NCI-H1048 (cell line): Measurements from ENCODE around the gene CYSLTR1.
"Not testable (repeated sequence)": the region's sequence is repeated elsewhere in the genome, so short reads cannot be mapped to it uniquely, and the experiment has no call there.

Experiments
- DNase-seq: peaks from one replicate; lab custom pipeline; 2025; lab: John Stamatoyannopoulos, UW

The CYSLTR1 gene, protein sequence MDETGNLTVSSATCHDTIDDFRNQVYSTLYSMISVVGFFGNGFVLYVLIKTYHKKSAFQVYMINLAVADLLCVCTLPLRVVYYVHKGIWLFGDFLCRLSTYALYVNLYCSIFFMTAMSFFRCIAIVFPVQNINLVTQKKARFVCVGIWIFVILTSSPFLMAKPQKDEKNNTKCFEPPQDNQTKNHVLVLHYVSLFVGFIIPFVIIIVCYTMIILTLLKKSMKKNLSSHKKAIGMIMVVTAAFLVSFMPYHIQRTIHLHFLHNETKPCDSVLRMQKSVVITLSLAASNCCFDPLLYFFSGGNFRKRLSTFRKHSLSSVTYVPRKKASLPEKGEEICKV

DNA sequence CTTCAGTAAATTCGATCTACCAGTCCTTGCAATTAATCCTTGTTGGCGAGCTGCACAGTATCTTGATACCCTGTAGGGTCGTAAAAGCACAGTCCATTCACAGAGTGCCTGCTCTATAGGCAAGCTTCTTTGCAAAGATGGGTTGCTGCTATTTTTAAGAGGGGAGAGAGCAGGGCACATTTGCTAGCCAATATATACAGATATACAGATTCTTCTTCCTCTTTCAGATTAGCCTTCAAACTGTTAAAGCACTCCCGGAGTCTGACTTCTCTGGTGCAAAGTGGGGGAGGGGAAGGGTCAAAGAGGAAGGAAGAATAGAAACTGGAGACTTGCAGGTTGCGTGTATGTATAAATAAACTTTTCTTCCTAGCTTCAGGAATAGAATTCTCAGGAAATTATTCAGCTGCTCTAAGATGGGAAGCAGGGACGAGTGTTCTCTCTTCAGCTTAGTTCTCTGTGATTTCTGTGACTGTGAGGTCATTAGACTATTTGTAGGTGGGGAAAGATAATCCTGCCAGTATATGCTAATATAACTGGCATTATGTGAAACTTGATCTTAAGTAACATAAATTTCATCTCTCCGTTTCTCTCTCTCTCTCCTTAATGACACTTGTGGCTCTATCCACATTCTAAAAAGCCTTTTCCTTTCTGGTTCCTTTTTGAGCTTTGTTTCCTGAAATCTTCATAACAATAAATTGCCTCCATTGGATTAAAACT is at the start of gene CYSLTR1:
Gene CYSLTR1 (minus strand): TSS at position 242 of the 717 bp plus-strand sequence. CDS start 53,865 bp downstream, outside the sequence.
- DNase-seq, result no peak

DNA sequence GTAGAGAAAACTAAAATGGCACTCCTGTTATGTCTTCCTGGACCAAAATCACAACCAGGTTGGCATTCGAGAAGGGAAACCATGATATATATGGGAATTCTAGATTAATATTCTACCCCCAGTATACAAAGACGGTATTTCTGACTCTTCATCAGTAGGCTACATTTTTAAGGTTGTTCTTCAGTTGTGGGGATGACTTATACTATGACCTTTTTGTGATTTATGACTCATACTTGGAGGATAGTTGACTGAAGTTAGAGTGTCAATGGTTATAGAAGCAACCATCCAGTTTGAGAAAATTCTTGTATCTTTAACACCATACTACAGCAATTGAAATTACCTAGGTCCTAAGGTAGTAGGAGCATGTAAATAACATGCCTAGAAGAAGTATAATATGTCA is 49.8 kb upstream of the CYSLTR1 start:
- no peak for DNase-seq

DNA sequence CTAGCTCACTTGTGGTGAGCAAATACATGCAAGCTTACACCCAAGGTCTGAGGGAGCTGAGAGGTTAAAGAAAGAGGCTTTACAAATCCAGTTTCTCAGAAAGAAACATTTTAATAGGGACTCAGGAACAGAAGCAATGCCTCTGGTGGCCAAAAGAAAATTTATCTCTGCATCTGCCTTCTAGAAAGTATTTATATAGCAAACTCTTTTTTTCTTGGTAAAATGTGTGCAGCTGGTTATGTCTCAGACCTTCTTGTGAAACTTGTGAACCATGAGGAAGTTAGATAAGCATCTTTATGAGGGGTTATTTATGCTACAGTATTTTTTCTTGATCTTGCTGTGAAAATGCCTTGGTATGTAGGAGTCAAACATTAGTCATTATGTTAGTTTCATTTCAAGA is 48.5 kb upstream of the CYSLTR1 start:
- DNase-seq, result no peak

DNA sequence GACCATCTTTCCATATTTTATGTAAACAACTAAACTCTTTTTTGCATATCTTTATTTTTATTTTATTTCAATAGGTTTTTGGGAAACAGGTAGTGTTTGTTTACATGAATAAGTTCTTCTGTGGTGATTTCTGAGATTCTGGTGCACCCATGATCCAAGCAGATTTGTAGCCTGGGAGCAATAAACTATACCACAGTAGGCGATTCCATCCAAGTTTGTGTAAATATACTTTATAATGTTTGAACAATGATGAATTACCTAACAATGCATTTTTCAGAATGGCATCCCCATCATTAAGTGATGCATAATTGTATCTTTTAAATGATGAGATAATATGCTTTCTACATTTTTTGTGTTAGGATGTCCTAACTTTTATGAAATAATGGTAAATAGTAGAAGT is 39.2 kb upstream of the CYSLTR1 start:
- no peak for DNase-seq

DNA sequence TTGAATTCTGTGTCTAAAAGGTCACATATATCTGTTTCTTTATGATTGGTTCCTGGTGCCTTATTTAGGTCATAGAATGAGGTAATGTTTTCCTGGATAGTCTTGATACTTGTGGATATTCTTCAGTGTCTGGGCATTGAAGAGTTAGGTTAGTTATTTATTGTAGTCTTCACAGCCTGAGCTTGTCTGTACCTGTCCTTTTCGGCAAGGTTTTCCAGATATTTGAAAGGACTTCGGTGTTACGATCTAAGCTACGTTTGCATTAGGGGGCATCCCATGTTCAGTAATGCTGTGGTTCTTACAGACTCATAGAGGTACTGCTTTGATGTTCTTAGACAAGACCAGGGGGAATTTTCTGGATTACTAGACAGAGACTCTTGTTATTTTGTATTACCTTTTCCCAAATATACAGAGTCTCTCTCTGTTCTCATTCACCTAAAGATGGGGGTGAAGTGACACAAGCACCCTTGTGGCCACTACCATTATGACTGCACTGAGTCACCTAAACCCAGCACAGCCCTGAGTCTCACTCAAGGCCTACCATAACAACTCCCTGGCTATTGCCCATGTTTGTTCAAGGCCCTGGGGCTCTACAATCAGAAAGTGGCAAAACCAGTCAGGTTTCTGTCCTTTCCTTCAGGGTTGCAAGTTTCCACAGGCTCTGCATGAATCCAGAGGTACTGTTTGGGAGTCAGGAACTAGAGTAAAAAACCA is 30.1 kb upstream of the CYSLTR1 start:
- no peak for DNase-seq

DNA sequence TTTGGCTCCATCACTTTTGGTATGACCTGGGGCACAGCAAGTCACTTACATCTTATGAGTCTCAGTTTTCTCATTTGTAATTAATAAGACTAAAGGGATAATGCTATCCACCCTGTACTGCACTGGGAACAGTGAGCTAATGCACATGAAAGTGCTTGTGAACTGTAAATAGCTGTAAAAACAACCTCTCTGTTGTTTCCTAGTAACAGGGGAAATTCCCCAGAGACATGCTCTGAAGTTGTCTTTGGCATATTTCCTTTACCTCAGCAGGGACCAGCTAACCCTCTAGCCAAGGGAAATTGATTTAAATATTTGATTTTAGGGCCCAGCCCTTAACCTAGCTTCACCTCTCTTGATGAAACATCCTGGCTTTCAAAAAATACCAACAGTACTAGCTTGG is 6.1 kb upstream of the CYSLTR1 start:
- no peak for DNase-seq

DNA sequence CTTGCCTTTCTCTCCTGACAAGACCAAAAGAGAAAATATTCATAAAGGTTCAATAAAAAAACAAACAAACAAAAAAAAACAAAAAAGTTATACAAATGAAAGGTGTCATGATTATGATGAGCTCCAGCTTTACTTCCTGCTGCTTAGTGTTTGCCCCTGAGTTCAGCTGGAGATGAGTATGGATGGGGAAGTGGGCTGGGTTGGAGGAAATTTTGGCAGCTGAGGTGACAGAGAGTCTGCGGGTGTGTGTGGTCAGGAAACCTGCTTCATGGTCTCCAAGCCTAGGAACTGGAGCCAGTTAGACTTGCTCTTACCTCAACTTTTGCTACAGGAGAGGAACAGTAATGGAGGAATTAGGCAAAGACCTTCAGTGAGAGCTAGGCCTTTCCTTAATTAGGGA is 4.3 kb upstream of the CYSLTR1 start:
- no peak for DNase-seq

DNA sequence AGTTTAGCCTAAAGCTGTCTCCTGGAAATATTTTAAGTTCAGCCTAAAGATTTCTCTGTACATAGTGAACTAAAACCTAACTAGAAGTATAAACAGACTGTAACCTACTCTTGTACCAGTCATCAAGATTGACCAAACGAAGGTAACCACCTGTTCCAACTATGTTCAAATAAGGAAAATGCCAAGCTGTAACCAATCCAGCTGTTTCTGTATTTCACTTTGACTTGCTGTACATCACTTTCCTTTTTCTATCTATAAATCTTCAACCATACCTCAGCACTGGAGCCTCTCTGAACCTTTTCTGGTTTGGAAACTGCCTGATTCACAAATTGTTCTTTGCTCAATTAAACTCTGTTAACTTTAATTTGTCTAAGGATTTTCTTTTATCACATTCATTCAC is 3.1 kb upstream of the CYSLTR1 start:
- DNase-seq, result no peak

DNA sequence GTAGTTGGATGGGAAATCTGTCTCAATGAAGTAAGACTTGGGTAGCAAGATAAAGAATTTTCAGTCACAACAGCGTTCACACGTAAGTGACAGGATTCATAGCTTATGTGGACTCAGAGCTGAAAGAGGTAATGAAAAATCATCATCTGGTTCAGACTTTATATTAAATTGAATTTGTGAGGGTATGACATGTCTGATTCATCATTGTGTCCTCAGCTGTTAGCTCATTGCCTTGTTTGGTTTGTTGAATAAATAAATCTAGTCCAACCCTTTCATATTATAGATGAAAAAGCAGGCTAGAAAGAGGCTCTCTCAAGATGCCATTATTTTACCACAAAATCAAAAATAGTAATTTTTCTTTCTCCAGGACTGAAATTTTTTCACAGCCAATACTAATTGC is 2.7 kb upstream of the CYSLTR1 start:
- no peak for DNase-seq

DNA sequence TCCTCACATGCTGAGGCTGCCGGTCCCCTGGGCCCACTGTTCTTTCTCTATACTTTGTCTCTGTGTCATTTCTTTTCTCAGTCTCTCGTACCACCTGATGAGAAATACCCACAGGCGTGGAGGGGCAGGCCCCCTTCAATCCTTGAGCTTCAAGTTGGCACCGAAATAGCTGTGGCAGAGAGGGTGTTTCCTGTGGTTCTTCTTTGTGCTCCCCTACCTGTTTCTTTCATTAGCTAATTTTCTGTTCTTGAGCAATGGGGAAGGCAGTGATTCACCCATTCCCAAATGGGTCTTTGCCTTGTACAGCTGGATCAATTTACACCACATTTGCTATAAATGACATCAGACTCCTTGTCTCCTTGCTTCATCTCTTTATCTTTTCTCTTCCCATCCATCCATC is 2.1 kb upstream of the CYSLTR1 start:
- no peak for DNase-seq

DNA sequence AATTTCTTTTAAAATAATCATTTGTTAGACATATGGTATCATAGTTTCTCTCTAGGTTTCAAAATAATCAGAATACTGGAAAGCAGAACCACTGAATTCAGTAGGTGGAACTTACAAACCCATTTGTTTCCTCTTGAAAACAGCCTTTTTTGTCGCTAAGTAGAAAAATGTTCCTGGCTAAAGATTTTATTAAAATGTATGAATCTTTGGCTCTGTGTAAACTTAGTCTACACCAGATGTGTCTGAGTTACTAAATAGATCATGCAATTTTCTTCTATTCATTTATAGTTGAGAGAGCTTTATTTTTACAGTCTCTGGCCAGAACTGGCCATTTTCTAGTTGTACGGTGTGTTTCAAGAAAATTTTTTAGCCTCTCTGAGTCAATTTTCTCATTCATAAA is 1.0 kb downstream of the CYSLTR1 start:
- no peak for DNase-seq

DNA sequence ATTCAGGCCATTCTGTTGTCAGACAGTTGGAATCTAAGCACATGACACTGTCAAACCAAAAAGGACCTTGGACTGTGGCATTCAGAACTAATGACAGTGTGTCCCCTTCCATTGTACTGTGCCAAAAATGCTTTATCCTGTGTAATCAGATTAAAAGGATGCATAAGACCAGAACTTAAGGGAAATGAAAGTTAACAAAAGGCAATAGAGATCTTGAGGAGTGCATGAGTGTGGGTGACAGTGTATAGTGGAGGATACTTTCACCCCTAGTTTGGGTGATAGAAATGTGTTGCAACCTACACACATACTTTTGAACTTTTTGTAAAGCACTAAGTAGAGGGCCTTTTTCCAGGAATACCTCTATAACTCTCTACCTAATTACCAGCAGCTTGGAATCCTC is 4.5 kb downstream of the CYSLTR1 start:
- DNase-seq, result no peak

DNA sequence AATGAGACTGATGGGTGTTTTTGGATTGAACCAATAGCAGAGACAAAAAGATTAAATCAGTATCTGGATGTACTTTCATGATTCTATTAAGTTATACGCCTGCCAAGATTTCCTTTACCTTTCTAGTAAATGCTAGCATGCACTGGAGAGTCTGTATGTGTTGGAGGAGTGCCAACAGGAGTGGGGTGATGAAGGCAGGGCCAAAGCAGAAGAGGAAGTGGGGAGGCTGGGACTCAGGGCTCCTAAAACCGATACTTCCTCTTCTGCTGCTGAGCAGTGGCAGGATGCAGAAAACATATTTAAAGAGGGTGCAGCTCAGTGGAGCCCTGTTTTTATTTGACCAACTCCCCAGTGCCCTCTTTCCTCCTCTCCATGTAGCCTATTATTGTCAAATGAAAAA is 5.6 kb downstream of the CYSLTR1 start:
- no peak for DNase-seq

DNA sequence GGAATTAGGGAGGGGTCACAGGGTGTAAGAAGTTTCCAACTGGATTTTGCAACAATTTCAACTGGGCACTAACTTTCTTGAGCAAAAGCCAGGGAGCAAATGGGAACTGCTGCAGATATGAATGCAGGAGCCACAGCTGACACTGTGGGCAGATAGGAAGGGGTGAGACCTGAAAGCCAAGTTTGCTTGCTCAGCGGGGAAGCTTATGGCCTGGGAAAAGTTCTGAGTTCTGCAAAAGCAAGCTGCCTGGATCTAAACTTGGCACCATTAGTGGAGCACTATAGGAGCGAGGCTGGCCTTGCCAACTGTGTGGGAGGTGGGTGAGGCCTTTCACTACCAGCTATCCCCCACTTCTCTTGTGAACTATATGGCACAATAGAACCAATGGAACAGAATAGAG is 11.1 kb downstream of the CYSLTR1 start:
- DNase-seq, result no peak

DNA sequence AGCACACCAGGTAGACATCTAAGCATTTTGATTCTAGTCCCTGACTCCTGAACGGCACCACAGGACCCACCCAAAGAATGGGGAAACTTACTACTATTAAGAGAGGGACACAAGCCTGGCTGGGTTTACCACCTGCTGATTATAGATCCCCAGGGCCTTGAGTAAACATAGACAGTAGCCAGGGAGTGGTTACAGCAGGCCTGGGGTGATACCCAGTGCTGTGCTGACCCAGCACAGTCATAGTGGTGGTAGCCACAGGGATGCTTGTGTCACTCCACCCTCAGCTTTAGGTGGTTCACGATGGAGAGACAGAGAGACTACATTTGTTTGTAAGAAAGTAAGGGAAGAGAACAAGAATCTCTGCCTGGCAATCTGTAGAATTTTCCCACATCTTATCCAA is 11.7 kb downstream of the CYSLTR1 start:
- DNase-seq, result no peak

DNA sequence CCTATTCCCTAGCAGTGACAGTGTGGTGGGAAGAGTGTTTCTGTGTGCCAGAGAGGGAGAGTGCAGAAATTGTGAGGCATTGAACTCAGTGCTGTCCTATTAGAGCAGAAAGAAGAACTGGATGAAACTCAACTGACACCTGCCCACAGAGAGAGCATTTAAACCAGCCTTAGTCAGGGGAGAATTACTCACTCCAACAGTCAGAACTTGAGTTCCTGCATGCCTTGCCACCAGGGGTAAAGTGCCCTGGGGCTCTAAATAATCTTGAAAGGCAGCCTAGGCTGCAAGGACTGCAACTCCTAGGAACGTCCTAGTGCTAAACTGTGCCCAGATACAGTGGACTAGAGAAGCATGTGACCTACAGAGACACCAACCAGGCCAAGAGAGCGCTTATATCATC is 12.8 kb downstream of the CYSLTR1 start:
- no peak for DNase-seq

DNA sequence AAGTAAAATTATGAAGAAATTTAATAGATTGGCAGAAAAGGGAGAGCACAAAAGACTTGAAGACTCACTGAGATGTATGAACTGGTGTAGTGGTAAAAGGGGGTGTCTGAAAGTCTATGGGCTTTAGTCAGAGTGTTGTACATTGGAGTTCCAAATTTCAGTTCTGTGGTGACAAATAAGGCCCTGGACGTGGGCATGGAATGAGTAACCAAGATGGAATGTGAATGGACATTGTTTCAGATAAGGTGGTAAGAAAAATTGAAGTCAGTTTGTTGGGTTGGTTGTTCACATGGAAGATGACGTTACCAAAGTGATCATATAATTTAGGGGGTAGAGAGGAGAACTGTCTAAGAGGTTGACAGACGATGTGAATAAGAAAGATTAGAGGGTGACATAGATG is 13.9 kb downstream of the CYSLTR1 start:
- no peak for DNase-seq

DNA sequence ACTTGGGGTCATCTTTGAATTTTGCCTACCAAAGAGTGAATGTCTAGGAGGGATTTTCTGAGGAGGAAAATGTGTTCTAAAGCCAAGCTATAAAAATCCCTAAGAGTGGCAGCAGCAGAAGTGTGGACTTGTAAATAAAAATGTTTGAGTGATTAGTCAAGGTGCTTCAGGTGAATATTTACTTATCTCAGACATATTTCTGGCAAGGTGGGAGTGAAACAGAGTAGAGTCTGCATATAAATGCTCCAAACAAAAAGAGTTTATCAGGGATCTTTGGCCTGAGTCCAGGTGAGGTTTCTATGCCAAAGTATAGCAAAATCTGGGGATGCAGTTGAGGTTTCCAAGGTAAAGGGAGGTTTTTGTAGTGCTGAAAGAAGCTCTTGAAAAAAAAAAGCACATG is 19.7 kb downstream of the CYSLTR1 start:
- DNase-seq, result no peak

DNA sequence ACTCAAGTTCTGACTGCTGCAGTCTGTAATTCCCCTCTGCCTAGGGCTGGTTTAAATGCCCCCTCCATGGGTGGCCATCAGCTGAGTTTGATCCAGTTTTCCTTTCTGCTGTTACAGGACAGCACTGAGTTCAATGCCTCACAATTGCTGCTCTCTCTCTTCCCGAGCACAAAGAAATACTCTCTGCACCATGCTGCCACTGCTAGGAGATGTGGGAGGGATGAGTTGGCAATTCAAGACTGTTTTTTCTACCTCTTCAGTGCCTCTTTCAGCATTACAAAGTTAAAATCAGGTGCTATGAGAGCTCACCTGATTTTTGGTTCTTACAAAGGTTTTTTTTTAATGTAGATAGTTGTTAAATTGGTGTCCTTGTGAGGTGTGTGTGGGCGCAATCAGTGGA is 24.3 kb downstream of the CYSLTR1 start:
- DNase-seq, result no peak

DNA sequence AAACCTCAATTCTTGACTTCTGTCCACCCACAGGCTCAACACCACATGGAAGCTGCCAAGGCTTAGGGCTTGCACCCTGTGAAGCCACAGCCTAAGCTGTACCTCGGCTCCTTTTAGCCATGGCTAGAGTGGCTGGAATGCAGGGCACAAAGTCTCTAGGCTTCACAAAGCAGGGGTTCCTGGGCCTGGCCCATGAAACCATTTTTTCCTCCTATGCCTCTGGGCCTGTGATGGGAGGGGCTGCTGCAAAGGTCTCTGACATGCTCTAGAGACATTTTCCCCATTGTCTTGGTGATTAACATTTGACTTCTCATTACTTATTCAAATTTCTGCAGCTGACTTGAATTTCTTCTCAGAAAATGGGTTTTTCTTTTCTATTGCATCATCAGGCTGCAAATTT is 26.5 kb downstream of the CYSLTR1 start:
- DNase-seq, result not testable (repeated sequence)

DNA sequence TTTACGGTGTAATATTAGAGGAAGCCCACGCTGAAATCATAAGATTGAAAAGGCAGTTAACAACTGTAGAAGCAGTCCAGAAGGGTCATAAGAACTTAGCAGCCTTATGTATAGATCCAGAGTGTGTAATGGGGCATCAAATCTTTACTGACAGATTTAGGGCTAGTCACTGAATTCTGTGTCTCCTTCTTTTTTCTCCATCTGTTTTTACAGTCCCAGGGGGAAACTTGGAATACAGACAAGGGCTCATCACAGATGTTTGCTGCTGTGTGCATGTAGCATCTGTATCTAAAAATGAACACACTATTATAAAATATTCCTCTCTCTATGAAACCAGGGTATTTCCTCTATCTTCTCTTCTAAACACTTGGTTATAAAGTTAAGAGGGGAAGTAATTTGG is 43.9 kb downstream of the CYSLTR1 start:
- no peak for DNase-seq

DNA sequence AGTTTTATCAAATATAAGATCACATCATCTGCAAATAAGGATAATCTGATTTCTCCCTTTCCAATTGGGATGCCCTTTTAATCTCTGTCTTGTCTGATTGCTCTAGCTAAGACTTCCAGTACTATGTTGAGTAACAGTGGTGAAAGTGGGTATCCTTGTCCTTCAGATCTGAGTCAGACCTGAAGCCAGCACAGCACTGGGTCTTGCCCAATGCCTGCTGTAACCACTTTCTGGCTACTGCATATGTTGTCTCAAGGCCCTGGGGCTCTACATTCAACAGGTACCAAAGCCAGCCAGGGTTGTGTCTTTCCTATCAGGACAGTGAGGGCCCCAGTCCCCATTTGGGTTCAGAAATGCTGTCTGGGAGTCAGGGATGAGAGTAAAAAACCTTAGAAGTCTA is 90.3 kb downstream of the CYSLTR1 start:
- DNase-seq, result no peak

DNA sequence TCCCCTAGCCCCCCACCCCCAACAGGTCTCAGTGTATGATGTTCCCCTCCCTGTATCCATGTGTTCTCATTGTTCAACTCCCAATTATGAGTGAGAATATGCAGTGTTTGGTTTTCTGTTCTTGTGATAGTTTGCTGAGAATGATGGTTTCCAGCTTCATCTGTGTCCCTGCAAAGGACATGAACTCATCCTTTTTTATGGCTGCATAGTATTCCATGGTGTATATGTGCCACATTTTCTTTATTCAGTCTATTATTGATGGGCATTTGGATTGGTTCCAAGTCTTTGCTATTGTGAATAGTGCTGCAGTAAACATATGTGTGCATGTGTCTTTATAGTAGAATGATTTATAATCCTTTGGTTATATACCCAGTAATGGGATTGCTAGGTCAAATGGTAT is 101.4 kb downstream of the CYSLTR1 start:
- DNase-seq, result not testable (repeated sequence)
